Activated naive CD8-positive, alpha-beta T cell treated with anti-CD3 and anti-CD28 coated beads, Interleukin-2, amount 10 ng/mL, durations not matched to agents 7 days and 5 days (primary cell): ENCODE measurements around the gene TNFAIP8L2. TPM values are rescaled to one million over a fixed set of nuclear protein-coding genes. Genes with fewer than 3 reads are reported as not detected.

Experiments
- ATAC-seq: fragments of 150-1000 bp; cut with Tn5 transposase; one replicate; pipeline ENCODE4 v1.10.0; 2021; ENCODE audit warnings: low read depth, moderate library complexity
- POLR2A ChIA-PET: fragments of 350-600 bp; sonication (Branson Sonifier 250); formaldehyde crosslinking; loops from one replicate; lab custom pipeline; 2021; ENCODE audit warnings: antibody characterized with exemption; lab: Charles Lee
- DNase-seq: peaks from one replicate; pipeline ENCODE4 v3.0.0; 2021
- H3K27ac Mint-ChIP-seq: one replicate; pipeline ENCODE4 v1.8.0; 2022; ENCODE audit warnings: mild to moderate bottlenecking, mixed read lengths
- H3K27me3 Mint-ChIP-seq: one replicate; pipeline ENCODE4 v1.8.0; 2022; ENCODE audit warnings: mild to moderate bottlenecking, moderate library complexity, mixed read lengths
- H3K36me3 Mint-ChIP-seq: one replicate; pipeline ENCODE4 v1.8.0; 2021; ENCODE audit warnings: mild to moderate bottlenecking, mixed read lengths
- H3K4me1 Mint-ChIP-seq: one replicate; pipeline ENCODE4 v1.8.0; 2021; ENCODE audit warnings: mixed read lengths
- H3K4me3 Mint-ChIP-seq: one replicate; pipeline ENCODE4 v1.8.0; 2022; ENCODE audit warnings: mild to moderate bottlenecking, moderate library complexity, mixed read lengths
- H3K9me3 Mint-ChIP-seq: one replicate; pipeline ENCODE4 v1.8.0; 2021; ENCODE audit warnings: mixed read lengths
- total RNA-seq, 2 experiments: library from RNA; stranded (reverse); gene quantifications; one replicate each; pipeline ENCODE4 v1.2.3, GENCODE V29; 2021

TNFAIP8L2 gene
- total RNA-seq: 10 to 100 TPM; 21.2 to 23.7 TPM

DNA sequence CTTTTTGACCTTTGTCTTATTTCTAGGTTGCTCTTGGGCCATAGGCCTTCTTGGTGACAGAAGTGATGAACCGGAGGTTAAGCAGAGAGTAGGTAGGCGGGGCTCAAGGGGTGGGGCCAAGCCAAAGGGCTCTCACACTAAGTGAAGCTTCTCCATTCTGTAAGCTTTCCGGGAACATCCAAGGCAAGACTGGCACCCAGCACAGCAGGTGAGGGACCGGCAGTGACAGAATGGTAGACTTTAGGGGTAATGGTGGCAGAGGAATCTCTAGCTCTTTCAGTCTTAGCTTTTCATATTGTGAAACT lies at the start of gene TNFAIP8L2:
TSS of gene TNFAIP8L2 (plus strand) at position 135 of the 305 bp plus-strand sequence. CDS start 2,049 bp downstream, outside the sequence.
- H3K9me3 Mint-ChIP-seq: no peaks in the 10 kb centered on the region
- H3K4me1 Mint-ChIP-seq: peaks cover 44% of the 10 kb centered on the region
- H3K4me3 Mint-ChIP-seq: peak within 1 kb of the TSS; percentile 99
- H3K36me3 Mint-ChIP-seq: peaks cover 25% of the 10 kb centered on the region
- H3K27me3 Mint-ChIP-seq: no peaks in the 10 kb centered on the region
- peak; percentile 77 for DNase-seq
- ATAC-seq: peak; percentile 88
- POLR2A ChIA-PET: interaction anchor here (0.5 to 3.6 kb wide), 19 partner anchors 8 to 505 kb away, joined by 3 to 28 read pairs (median 5); partner anchors contain the start of genes C1orf56, CDC42SE1, GABPB2 and LYSMD1
- peak within 1 kb of the TSS; percentile 95 for H3K27ac Mint-ChIP-seq

DNA sequence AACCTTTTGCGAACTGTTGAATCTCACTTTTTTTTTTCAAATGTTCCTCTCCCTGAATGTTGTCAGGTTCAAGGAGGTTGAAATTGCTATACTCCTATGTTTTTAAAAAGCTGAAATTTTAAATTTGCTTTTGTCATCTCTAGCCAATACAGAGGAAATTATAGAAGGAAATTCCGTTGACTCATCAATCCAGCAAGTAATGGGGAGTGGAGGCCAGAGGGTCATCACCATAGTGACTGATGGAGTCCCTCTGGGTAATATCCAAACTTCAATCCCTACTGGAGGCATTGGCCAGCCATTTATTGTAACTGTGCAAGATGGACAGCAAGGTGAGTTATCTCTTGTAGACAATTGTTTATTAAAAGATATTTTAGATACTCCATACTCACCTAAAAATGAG lies 49.6 kb upstream of the TNFAIP8L2 start:
- no peak for DNase-seq
- POLR2A ChIA-PET: no interaction called here

DNA sequence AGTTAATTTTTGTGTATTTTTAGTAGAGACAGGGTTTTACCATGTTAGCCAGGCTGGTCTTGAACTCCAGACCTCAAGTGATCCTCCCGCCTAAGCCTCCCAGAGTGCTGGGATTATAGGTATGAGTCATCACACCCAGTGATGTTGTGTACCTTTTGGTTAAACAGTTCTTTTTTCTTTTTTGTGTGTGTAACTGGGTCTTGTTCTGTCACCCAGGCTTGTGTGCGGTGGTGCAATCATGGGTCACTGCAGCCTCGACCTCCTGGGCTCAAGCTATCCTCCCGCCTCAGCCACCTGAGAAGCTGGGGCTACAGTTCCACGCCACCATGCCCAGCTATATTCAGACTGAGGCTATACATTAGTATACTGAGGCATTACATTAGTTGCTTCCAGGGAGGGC lies 48.1 kb upstream of the TNFAIP8L2 start:
- DNase-seq: no peak
- Mint-ChIP-seq H3K4me1 (no peaks in the 10 kb centered on the region), H3K27ac (no peak overlapping the region), H3K36me3 (peaks cover 2% of the 10 kb centered on the region), H3K27me3 (no peaks in the 10 kb centered on the region), H3K4me3 (no peak overlapping the region), H3K9me3 (no peaks in the 10 kb centered on the region)
- ATAC-seq: no peak
- POLR2A ChIA-PET: no interaction called here

More for the DNA sequence above, 49.6 kb upstream of the TNFAIP8L2 start:
- no peaks in the 10 kb centered on the region for H3K27me3 Mint-ChIP-seq
- no peak overlapping the region for H3K27ac Mint-ChIP-seq
- no peaks in the 10 kb centered on the region for H3K4me1 Mint-ChIP-seq
- ATAC-seq: no peak
- no peaks in the 10 kb centered on the region for H3K9me3 Mint-ChIP-seq
- peaks cover 2% of the 10 kb centered on the region for H3K36me3 Mint-ChIP-seq
- no peak overlapping the region for H3K4me3 Mint-ChIP-seq

DNA sequence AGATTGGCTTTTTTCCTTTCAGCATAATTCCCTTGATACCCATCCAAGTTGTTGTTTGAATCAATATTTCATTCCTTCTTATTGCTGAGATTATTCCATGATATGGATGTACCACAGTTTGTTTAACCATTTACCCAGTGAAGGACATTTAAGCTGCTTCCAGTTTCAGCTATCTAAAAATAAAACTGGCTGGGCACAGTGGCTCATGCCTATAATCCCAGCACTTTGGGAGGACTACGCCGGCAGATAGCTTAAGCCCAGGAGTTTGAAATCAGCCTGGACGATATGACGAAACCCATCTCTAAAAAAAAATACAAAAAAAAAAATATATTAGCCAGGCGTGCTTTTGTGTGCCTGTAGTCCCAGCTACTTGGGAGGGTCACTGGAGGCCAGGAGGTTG lies 42.6 kb upstream of the TNFAIP8L2 start:
- H3K27ac Mint-ChIP-seq: no peak overlapping the region
- no peaks in the 10 kb centered on the region for H3K27me3 Mint-ChIP-seq
- H3K36me3 Mint-ChIP-seq: peaks cover 9% of the 10 kb centered on the region
- POLR2A ChIA-PET: interaction anchor here (0.7 kb wide), 1 partner anchor 107 kb away, joined by 3 read pairs; the partner anchor contains the start of gene MINDY1
- DNase-seq (no peak), ATAC-seq (no peak)
- H3K4me1 Mint-ChIP-seq: no peaks in the 10 kb centered on the region
- no peak overlapping the region for H3K4me3 Mint-ChIP-seq
- no peaks in the 10 kb centered on the region for H3K9me3 Mint-ChIP-seq

DNA sequence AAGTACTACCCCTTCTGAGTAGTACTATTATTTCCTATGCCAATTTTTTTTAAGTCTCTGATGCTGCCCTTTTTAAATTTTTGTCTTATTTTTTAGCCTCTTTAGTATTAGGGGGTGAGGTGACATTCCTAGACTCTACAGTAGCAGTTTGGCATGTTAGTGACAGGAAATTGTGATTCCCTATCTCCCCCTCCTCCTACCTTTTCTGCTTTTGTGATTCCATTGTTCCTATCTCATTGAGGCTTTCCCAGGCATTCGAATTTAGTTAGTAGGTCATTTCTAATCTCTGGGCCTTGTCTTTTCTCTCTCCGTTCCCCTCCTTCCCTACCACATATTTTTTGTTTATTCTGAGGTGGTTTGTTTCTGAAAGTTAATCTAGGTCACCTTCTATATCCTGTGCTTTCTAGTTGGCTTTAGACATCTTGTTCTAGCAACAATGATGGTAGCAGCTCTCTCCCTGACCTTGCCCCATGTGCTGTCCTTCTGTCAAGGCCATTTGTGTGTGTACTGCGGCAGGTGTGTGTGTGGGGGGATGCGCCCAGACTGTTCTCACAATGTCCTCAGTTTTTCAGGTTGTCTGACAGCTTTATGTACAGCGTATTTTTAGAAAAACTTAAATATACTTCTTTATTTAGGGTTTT lies 31.6 kb upstream of the TNFAIP8L2 start:
- Mint-ChIP-seq H3K4me3 (no peak overlapping the region), H3K4me1 (no peaks in the 10 kb centered on the region)

DNA sequence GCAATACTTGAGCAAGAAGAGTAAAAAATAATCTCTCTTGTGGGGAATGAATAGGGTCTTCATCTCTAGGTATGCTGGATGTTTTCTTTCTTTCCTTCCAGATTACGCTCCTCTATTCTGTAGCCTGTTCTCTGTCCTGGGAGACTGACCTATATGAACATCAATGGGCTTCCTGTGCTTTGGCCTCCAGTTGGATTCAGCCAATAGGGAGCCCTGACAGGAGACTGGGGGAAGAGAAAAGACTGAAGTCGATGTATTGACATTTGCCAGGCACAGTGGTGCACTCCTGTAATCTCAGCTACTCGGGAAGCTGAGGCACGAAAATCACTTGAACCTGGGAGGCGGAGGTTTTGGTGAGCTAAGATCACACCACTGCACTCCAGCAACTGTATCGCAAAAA lies 27.6 kb upstream of the TNFAIP8L2 start:
- Mint-ChIP-seq H3K4me3 (no peak overlapping the region), H3K4me1 (peaks cover 5% of the 10 kb centered on the region), H3K27ac (no peak overlapping the region), H3K27me3 (no peaks in the 10 kb centered on the region), H3K9me3 (no peaks in the 10 kb centered on the region), H3K36me3 (peaks cover 4% of the 10 kb centered on the region)
- DNase-seq: no peak
- no peak for ATAC-seq
- POLR2A ChIA-PET: no interaction called here

More for the DNA sequence above, 31.6 kb upstream of the TNFAIP8L2 start:
- ATAC-seq: no peak
- Mint-ChIP-seq H3K27me3 (no peaks in the 10 kb centered on the region), H3K27ac (no peak overlapping the region), H3K36me3 (peaks cover 9% of the 10 kb centered on the region), H3K9me3 (no peaks in the 10 kb centered on the region)
- POLR2A ChIA-PET: interaction anchor here (0.5 kb wide), 1 partner anchor 53 kb away, joined by 3 read pairs; no protein-coding TSS in a partner anchor
- DNase-seq: no peak

DNA sequence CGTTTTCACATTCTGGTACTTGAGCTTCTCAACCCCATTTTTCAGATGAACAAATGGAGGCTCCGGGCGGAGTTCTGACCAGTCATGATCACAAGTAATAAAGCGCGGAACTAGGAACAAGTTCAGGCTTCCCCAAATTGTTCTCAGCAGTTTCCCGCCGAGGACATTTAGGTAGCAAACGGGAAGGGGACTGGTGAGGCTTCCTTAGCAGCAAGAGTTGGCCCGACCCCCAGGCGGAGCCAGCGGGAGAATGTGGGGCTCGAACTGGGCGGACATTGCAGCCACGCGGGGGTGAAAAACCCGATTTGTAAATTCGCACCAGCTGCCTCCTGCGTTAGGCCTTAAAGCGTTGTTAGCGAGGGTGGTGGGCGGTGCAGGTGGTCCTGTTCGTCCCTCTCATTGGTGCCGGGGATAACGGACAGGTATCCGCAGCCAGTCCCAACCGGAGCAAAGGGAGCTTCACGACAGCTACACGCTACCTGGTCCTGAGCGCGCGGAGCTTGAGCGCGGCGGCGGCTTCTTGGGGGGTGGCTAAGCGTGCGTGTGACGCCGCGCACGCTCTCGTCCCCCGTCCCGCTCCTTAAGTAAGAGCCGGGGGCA lies 25.4 kb upstream of the TNFAIP8L2 start:
- ATAC-seq (peak; percentile 100), DNase-seq (peak; percentile 74)
- H3K4me3 Mint-ChIP-seq: peak overlapping the region; percentile 72
- peaks cover 5% of the 10 kb centered on the region for H3K4me1 Mint-ChIP-seq
- POLR2A ChIA-PET: interaction anchor here (0.7 to 1.6 kb wide), 8 partner anchors 15 to 124 kb away, joined by 3 to 11 read pairs (median 4); partner anchors contain the start of genes LYSMD1, PSMD4, SCNM1 and SEMA6C
- no peaks in the 10 kb centered on the region for H3K9me3 Mint-ChIP-seq
- no peaks in the 10 kb centered on the region for H3K27me3 Mint-ChIP-seq
- peaks cover 2% of the 10 kb centered on the region for H3K36me3 Mint-ChIP-seq
- peak overlapping the region; percentile 60 for H3K27ac Mint-ChIP-seq

DNA sequence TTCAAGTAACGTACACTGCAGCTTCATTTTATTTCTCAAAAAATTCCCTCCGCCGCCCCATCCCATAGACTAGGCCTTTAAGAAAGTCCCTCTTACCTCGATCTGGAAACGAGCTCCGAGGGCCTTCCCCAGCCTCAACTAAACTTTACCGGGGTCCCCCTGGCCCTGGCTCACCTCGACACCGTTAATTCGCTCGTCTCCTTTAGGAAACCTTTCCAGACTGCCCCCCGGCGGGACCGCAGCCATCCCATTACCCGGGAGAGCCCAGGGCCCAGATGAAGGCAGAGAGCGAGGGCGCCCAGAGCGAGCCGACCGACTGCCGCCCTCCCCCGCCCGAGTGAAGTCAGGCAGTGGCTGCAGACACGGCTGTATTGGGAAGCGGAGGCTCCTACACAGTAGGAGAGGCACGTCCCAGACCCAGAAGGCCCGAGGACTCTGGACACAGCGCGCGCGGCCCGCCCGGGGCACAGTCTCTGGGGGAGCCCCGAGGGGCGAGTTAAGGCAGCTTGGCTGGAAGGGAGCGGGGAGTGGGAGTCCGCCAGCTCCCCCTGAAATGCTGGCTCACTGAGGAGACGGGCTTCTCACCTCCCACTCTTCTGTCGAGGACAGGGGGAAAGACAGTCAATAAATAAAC lies 24.6 kb upstream of the TNFAIP8L2 start:
- Mint-ChIP-seq H3K36me3 (peaks cover 2% of the 10 kb centered on the region), H3K27me3 (no peaks in the 10 kb centered on the region), H3K4me1 (peaks cover 8% of the 10 kb centered on the region), H3K27ac (peak overlapping the region; percentile 60), H3K9me3 (no peaks in the 10 kb centered on the region), H3K4me3 (peak overlapping the region; percentile 72)
- ATAC-seq (no peak), DNase-seq (no peak)
- POLR2A ChIA-PET: interaction anchor here (0.6 to 1.6 kb wide), 9 partner anchors 14 to 123 kb away, joined by 3 to 11 read pairs (median 4); partner anchors contain the start of genes LYSMD1, PSMD4, SCNM1 and SEMA6C

DNA sequence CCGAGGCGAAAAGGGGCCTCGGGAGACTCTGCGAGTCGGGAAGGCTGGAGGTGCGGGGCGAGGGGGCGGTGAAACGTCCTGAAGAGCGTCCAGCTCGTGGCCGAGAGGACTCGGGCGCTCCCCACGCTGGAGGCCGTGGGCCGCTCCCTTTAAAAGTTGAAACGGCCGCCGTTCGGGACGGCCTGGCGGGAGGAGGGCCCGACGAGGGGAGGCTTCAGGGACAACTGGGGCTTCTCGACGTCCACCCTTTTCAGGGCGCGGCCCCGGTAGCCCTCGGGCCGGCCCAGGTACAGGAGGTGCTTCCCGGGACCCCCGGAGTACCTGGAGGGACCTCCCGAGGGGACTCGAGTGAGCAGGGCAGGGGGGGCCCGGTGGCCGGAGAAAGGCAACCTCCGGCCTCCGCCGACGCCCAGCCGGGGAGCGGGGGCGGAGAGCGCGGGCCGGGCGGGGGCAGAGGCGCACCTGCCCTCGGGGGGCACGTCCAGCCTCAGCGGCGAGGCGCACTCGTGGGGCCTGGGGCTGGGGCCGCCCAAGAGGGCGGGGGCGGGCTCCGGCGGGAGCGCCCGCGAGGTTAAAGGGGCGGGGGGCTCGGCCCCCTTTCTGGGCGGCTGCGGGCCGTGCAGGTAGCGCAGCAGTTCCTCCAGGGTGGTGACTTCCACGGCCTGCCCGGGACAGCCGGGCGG lies 24.0 kb upstream of the TNFAIP8L2 start:
- peak overlapping the region; percentile 72 for H3K4me3 Mint-ChIP-seq
- POLR2A ChIA-PET: no interaction called here

DNA sequence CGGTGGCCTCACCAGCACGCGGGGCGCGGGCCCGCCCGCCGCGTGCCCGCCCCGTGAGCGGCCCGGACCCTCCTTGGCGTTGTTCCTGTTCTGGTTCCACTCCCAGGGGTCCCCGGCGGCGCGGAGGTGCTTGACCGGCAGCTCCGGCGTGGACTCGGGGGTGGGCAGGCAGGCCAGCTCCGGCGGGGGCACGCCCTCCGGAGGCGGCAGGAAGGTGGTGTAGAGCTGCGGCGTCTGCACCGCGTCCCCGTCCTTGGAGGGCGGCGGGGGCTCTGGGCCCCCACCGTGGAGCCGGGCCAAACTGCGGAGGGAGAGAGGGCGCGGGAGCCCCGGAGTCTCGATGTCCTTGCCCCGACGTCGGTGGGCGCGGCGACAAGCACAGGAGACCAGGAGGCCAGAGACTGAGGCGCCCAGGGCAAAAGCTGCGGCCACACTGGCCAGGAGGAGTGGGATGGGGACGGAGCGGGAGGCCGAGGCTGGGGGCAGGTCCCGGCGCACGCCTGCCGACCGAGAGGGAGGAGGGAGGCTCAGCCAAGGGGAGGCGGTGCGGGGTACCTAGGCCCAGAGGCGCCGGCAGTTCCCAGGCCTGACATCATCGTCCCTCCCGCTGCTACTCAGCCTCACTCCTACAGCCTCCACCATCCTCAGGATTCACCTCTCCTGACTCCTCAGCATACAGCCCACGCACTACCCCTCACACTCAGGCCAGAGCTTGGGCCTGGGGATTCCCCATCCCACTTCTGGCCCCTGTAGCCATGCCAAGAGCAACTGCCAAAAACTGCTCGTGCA lies 23.2 kb upstream of the TNFAIP8L2 start:
- ATAC-seq (no peak), DNase-seq (no peak)
- POLR2A ChIA-PET: no interaction called here
- Mint-ChIP-seq H3K27me3 (no peaks in the 10 kb centered on the region), H3K4me1 (peaks cover 8% of the 10 kb centered on the region), H3K27ac (no peak overlapping the region), H3K4me3 (no peak overlapping the region), H3K36me3 (no peaks in the 10 kb centered on the region), H3K9me3 (no peaks in the 10 kb centered on the region)

More for the DNA sequence above, 24.0 kb upstream of the TNFAIP8L2 start:
- Mint-ChIP-seq H3K27me3 (no peaks in the 10 kb centered on the region), H3K9me3 (no peaks in the 10 kb centered on the region), H3K36me3 (no peaks in the 10 kb centered on the region), H3K4me1 (peaks cover 8% of the 10 kb centered on the region), H3K27ac (no peak overlapping the region)
- DNase-seq (no peak), ATAC-seq (no peak)

DNA sequence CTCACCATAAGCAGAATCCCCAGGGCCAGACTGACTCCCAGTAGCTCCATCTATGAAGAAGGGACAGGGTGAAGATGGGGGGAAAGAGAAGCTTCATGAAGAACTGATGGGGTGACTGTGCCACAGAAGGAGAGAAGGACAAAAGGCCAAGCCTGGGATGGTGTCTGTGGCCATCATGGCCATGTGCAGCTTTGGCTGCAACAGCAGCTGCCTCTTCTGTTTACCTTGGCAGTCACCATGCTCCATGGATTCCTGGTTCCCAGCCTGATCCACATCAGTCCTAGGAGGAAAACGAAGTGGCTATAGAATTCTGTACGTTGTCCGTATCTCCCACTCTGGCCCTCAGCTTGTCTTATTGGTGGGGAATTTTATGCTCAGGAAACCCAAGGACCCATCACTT lies 22.1 kb upstream of the TNFAIP8L2 start:
- Mint-ChIP-seq H3K4me3 (no peak overlapping the region), H3K27ac (no peak overlapping the region), H3K9me3 (no peaks in the 10 kb centered on the region), H3K36me3 (no peaks in the 10 kb centered on the region), H3K27me3 (no peaks in the 10 kb centered on the region), H3K4me1 (peaks cover 8% of the 10 kb centered on the region)
- DNase-seq (no peak), ATAC-seq (no peak)
- POLR2A ChIA-PET: no interaction called here

DNA sequence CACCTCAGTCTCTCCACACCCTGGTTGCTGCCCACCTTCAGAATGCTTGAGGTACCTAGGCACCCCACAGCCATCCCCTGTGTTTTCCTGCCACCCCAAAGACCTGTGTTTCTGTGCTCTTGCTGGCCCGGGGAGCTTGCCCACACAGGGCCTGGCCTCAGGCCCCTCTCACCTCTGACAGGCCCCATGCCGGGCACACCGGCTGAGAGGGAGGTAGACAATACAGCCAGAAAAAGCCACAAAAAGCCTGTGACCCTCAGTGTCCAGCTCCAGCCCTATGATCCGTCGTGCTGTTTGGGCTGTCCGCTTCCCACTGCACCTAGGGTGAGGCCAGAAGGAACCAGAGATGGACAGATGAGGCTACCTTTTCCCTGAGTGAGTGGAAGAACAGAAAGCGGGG lies 21.5 kb upstream of the TNFAIP8L2 start:
- peaks cover 8% of the 10 kb centered on the region for H3K4me1 Mint-ChIP-seq
- no peak overlapping the region for H3K27ac Mint-ChIP-seq
- POLR2A ChIA-PET: interaction anchor here (1.0 kb wide), 1 partner anchor 76 kb away, joined by 3 read pairs; the partner anchor contains the start of gene CDC42SE1
- H3K36me3 Mint-ChIP-seq: no peaks in the 10 kb centered on the region
- H3K9me3 Mint-ChIP-seq: no peaks in the 10 kb centered on the region
- DNase-seq: no peak
- no peaks in the 10 kb centered on the region for H3K27me3 Mint-ChIP-seq
- no peak for ATAC-seq
- H3K4me3 Mint-ChIP-seq: no peak overlapping the region
